HEK293T (cell line): ENCODE data around the gene AANAT.

ENCODE experiments used
- BHLHE40 ChIP-seq: fragments of 450-650 bp; IDR thresholded peaks from 2 replicates; pipeline ENCODE4 v1.6.1; 2016; ENCODE audit warnings: mild to moderate bottlenecking, moderate library complexity, borderline replicate concordance
- FOXK2 ChIP-seq: fragments of 450-650 bp; IDR thresholded peaks from 2 replicates; pipeline ENCODE4 v1.6.1; 2016; ENCODE audit warnings: mild to moderate bottlenecking
- FOXM1 ChIP-seq: fragments of 450-650 bp; IDR thresholded peaks from 2 replicates; pipeline ENCODE4 v1.6.1; 2017; ENCODE audit warnings: mild to moderate bottlenecking, borderline replicate concordance
- HDGF ChIP-seq: fragments of 450-650 bp; IDR thresholded peaks from 2 replicates; pipeline ENCODE4 v1.6.1; 2017; ENCODE audit warnings: antibody characterized with exemption, borderline replicate concordance
- LEF1 ChIP-seq: fragments of 450-650 bp; IDR thresholded peaks from 2 replicates; pipeline ENCODE4 v1.6.1; 2017; ENCODE audit warnings: mild to moderate bottlenecking, borderline replicate concordance
- NFRKB ChIP-seq: fragments of 450-650 bp; IDR thresholded peaks from 2 replicates; pipeline ENCODE4 v1.6.1; 2016; ENCODE audit warnings: mild to moderate bottlenecking, moderate library complexity

DNA sequence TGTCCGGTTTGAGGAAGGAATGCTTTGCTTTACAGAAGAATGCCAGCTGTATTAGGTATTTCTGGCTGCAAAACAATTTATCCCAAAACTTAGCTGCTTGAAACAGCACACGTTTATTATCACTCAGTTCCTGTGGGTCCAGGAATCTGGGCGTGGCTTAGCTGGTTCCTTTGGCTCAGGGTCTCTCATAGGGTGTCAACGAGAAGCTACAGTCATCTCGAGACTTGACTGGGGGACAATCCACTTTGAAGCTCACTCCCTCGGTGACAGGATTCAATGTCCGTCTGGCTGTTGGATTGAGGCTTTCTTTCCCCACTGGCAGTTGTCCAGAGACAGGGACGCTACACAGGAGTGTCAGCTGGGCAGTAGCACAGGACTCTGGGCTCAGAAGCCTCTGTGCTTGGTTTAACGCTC, 43.4 kb downstream of the AANAT start:
- TF ChIP-seq HDGF (no peak), NFRKB (no peak), FOXM1 (no peak), LEF1 (no peak), FOXK2 (no peak), BHLHE40 (no peak)
